GM04504 (cell line): ENCODE results near the gene ANKRD12.
"Not testable (repeated sequence)": the region's sequence is repeated elsewhere in the genome, so short reads cannot be mapped to it uniquely, and the experiment has no call there.

ENCODE experiments used
- DNase-seq: peaks from one replicate; pipeline ENCODE4 v3.0.0-alpha.2; 2012; ENCODE audit warnings: low read depth

The ANKRD12 gene

GRCh38 chr18:9136315-9137155 is at the start of gene ANKRD12:
TSS of gene ANKRD12 (plus strand) at chr18:9136781. CDS start at chr18:9182433, 45,652 bp downstream.
- peak; percentile 93 for DNase-seq

- no peak for DNase-seq
Measured at GRCh38 chr18:9087144-9087543, 49.4 kb upstream of the ANKRD12 start.

GRCh38 chr18:9088252-9088651 is 48.3 kb upstream of the ANKRD12 start:
- no peak for DNase-seq

DNA sequence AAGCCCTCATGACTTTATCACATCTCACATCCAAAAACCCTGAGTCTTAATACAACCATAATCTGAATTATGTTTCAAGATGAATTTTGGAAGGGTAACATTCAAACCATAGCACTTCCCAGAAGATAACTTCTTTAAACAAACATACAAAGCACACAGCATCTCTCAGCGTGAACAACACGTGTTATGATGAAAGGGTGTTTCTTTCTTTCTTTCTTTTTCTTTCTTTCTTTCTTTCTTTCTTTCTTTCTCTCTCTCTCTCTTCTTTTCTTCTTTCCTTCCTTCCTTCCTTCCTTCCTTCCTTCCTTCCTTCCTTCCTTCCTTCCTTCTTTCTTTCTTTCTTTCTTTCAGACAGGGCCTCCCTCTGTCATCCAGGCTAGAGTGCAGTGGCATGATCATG is 47.9 kb upstream of the ANKRD12 start:
- DNase-seq = not testable (repeated sequence)

DNA sequence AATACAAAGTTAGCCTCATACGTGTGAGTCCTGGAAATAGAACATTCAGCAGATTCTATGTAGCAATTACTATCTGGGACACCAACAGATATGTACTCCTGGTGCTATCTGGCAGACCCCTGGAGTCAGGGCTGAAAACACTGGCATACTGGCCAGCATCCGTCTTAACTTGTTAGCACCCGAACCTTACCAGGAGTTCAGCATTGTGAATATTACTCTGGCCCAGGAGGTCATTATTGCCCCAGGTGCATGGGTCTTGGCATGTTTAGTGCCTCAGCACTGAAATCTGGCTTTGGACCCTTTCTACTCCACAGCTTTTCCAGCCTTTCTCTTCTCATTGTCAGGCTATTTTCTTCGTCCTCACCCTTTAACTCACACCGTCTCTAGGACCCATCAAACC is 46.0 kb upstream of the ANKRD12 start:
- no peak for DNase-seq

DNA sequence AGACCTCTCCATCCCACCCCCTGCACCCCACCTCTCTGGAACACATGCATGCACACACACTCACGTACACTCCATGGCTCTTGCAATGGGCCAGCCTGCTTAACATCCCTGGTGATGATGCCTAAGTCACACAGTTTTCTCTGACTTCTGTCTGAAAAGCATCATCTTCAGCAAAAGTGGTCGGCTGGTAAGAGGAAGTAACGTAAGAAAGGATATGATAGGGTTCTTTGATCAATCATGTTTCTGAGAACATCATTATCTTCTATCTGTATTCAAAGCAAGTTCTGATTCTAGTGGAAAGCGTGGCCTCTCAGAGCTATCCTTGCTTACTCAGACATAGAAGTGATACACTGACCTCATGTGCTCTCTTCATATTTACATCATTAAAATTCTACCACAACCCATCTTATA is 45.5 kb upstream of the ANKRD12 start:
- DNase-seq = no peak

GRCh38 chr18:9092665-9093064 is 43.9 kb upstream of the ANKRD12 start:
- no peak for DNase-seq

- not testable (repeated sequence) for DNase-seq
Measured at GRCh38 chr18:9093109-9093508, 43.5 kb upstream of the ANKRD12 start.

- DNase-seq = no peak
Measured at GRCh38 chr18:9094307-9095226, 42.0 kb upstream of the ANKRD12 start.

- no peak for DNase-seq
Measured at GRCh38 chr18:9095297-9096006, 41.1 kb upstream of the ANKRD12 start.

DNA sequence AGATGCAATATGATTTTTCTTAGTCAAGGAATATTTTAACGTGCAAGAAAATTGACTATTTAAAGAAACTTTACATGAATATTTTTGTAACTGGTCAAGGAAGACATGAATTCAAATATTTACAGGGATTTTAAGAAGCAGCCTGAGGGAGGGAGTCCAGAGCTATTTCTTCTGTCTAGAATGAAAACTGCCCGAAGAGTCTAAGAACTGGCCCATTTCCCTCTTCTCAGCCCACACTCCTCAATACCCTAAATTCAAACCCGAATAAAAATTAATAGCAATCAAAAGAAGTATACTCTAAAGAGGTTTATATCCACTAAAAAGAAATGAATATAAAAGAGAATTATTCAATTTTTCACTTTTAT is 40.6 kb upstream of the ANKRD12 start:
- no peak for DNase-seq

- no peak for DNase-seq
Measured at GRCh38 chr18:9096685-9097084, 39.9 kb upstream of the ANKRD12 start.

GRCh38 chr18:9097349-9097748 is 39.2 kb upstream of the ANKRD12 start:
- DNase-seq = no peak

- DNase-seq = no peak
Measured at GRCh38 chr18:9100796-9101195, 35.8 kb upstream of the ANKRD12 start.

- no peak for DNase-seq
Measured at GRCh38 chr18:9101730-9102507, 34.7 kb upstream of the ANKRD12 start.

DNA sequence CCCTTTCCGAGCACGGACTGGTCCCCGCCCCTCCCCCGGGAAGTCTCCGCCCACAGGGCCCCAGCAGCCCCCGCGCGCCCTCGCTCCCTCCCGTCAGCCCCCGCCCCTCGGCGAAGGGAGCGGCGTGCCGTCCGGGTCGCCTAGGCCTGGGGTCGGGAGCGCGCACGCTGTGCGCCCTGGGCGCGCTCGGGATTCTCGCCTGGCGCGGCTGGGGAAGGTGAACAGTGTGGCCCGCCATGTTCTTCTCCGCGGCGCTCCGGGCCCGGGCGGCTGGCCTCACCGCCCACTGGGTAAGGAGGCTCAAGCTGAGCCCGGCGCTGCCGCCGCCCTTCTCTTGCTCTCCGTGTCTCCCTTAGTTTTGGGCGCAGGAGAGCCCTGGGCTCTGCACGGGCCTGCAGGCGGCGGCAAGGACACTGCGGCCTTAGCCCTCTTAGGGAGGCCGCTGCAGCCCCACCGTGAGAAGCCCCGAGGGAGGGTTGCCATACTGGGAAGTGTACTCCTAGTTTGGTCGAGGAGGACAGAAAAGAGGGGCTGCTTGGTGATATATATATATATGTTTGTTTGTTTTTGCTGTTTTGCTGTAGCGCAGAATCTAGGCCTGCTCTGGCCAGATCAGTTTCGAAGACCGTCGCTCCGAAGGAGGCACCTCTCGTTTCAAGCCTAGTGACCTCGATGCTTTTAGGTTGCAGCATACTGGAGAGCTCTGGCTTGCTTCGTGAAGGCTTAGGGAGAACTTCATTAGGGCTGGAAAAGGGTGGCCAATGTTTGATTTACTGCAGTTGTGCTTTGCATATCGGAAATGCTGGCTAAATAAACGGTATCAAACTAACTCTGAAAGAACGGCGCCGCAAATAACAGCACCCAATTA is 33.8 kb upstream of the ANKRD12 start, which contains the start of gene NDUFV2:
Gene NDUFV2, plus strand, starts transcription at position 192 of the 868 bp plus-strand sequence. Its CDS starts 45 bp downstream, at position 237.
- peak; percentile 88 for DNase-seq

- DNase-seq = no peak
Measured at GRCh38 chr18:9103376-9103873, 33.2 kb upstream of the ANKRD12 start.

DNA sequence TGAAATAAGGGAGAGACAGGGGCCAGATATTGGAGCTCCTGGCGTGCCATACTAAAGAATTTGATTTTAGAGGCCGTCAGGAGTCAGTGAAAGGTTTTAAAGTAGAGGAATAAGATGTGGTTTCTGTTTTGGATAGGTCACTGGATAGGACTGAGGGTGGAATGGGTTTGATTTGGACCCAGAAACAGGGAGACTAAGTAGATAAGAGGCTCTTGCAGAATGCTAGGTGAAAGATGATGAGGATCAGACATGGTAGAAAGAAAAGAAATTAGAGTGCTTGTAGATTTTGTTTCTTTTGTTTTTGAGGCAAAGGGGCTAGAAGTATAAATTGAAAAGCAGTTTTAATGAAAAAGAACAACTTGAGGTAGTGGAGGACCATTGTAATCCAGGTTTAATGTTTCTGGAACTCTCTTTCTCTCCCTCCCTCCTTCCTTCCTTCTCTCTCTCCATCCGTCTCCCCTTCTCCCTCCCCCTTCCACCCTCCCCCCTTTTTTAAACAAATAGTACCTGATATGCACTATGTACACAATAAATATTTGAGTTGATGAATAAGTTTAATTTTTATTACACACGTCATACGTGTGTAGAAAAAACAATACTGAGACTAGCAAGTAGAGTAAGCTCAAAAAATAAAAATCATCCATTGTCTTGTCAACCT is 32.2 kb upstream of the ANKRD12 start:
- DNase-seq = no peak

GRCh38 chr18:9105420-9105819 is 31.2 kb upstream of the ANKRD12 start:
- DNase-seq = no peak

DNA sequence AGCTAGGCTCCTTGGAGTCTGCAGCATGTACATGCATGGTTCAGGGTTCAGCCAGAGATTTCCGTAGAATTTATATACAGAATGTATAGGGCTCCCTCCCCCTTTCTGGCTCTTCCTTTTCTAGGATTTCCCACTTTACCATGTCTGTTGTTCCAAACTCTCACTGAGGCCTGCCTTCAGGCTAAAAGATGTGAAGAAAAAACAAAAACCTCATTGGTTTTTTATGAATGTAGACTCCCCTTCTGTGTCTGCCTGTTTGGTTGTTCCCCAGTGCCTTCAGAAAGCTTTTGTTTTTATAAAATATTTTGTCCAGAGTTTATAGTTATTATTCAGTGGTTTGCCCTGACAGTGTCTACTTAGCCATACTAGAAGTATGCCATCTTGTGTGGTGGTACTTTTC is 30.5 kb upstream of the ANKRD12 start:
- no peak for DNase-seq
